Measurements from ENCODE around the gene NXPH4.
A peak's percentile ranks its signal among the peaks of the same experiment; 100 is the strongest.

Gene NXPH4

GRCh38 chr12:57234571-57235016 is 18.0 kb downstream of the NXPH4 start:
- no peak for DNase-seq

- no peak for DNase-seq
These were observed 18.6 kb downstream of the NXPH4 start for GRCh38 chr12:57235017-57235727.

- DNase-seq: no peak
These were observed 19.1 kb downstream of the NXPH4 start for GRCh38 chr12:57235728-57236131.

GRCh38 chr12:57236201-57236924 is 19.8 kb downstream of the NXPH4 start:
- no peak for DNase-seq

DNA sequence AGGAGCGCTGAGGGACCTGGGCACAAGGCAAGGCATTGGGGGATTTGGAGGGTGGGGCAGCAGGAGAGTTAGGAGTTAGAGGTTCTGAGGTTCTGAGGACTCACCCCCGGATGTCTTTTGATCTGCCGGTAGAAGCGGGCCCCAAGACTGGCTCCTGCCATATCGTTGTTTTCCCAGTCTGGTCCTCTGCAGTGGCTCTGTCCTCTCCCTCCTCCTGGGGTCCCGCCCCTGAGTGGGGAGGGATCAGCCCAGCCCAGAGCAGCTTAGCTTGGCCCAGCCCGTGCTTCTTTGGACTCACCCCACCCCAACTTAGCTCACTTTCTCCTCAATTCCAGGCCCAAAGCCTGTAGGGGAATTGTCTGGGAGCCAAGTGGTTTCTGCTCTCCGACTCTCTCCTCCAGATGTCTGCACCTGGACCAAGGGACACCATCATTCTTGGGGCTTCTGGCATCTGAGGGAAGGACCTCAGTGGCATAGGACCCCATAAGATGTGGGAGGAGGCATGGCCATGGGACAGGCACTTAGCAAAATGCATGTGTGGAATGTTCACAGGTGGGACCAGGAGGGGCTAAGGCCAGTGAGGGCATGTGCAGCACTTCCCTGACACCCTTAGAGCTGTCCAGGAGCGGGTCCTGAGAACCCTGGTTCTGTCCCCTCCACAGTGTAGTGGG is 20.5 kb downstream of the NXPH4 start:
- DNase-seq: no peak

- peak; percentile 34 for DNase-seq
These were observed 21.0 kb downstream of the NXPH4 start for GRCh38 chr12:57237596-57237931.

- DNase-seq: peak; percentile 57
These were observed 21.6 kb downstream of the NXPH4 start for GRCh38 chr12:57237932-57238853.

DNA sequence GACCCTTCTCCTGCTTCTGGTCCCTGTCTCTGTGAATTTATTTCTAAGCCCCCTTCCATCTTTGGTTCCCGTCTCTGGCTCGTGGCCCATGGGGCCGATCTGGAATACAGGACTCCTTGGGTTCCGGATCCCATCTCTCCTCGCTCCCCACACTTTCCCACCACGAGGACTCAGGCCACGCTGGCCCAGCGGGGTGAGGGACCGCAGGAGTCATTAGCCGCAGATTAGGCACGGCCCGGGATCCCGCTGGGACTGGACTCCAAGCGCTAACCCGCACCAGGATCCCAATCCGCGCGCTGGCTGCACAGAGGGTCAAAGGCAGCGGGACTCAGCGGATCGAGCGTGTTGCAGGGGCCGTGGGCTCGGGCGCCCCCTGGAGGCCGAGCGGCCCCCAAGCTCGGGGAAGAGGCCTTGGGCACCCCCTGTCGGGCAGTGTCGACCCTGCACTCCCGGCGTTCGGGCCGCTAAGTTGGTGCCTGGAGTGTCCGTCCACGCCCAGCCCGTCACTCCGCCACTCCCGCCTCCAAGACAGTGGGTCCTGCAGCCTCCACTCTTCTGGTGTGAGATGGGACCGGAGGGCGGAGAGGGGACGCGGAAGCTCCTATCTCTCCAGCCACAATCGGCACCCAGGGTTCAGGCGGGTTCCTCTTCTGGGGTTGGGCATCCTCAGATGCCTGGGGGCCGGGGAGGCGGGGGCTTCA is 22.4 kb downstream of the NXPH4 start:
- DNase-seq: peak; percentile 84

- peak; percentile 69 for DNase-seq
These were observed 23.0 kb downstream of the NXPH4 start for GRCh38 chr12:57239587-57240065.

- peak; percentile 82 for DNase-seq
These were observed 23.7 kb downstream of the NXPH4 start for GRCh38 chr12:57240066-57240921.

DNA sequence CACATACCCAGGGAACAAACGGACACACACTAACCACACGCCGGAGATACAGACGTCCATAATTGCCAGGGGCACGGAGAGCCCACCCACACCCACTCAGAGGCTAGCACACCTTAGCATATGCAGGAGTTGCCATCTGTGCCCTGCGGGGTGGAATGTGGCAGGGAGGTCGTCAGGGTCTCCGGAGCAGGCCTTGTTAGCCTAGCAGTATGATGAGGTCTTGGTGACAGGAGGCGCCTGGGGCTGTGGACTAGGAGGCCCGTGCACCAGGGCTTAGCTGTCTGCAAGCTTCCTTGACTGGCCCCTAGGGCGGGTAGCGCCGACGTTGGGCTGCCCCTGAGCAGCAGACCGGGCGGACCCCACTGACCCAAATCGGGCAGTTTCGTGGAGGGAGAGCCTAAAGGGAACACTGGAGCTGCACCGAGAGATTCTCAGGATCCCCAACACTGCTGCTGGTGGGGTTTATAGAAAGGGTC is 24.4 kb downstream of the NXPH4 start:
- DNase-seq: peak; percentile 52

DNA sequence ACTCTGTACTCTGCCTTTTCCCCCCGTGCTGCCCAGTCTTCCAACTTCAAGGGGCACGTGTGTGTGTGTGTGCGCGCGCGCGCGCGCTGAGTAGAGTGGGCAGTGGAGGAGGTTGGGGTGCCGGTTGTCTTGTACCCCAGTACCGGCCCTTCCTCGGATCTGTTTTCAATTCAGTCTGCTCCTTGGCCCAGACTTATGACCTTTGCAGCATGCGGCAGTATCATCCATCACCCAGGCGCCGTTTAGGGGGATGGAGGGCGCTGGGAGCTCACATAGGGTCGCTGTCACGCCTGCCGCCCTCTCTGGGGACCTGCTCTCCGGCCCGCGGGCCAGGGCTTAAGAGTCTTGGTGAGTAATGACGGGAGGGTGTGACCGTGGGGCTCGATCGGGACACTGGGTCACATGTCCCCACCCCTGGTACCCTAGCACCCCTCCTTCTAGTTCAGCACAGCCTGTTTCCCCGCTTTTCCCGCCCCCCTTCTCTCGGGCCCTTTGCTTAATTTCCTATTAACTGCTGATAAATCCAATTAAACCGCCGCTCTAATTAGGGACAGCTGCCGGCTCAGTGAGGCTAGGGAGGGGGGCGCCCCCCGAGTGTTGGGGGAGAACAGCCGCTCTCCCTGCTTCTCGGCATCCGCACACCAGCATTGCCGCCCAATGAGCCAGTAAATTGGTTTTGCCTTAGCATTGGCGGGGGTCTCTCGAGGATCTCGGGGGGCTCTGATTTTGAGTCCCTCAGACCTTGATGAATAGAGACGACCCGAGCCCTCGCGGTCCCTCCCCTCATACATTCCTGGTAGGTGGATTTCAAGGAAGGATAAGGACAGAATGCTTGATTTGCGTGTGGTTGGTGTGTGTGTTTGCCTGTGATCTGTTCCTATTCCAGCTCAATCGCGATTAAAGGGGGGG is 25.1 kb downstream of the NXPH4 start:
- peak; percentile 28 for DNase-seq

GRCh38 chr12:57242329-57242690 is 25.7 kb downstream of the NXPH4 start:
- no peak for DNase-seq

GRCh38 chr12:57242691-57243454 is 26.3 kb downstream of the NXPH4 start:
- peak; percentile 90 for DNase-seq

- DNase-seq: peak; percentile 75
These were observed 27.1 kb downstream of the NXPH4 start for GRCh38 chr12:57243521-57244311.

- DNase-seq: no peak
These were observed 27.7 kb downstream of the NXPH4 start for GRCh38 chr12:57244312-57244696.

- DNase-seq: no peak
These were observed 30.4 kb downstream of the NXPH4 start for GRCh38 chr12:57247041-57247440.

Measured in NCI-H146 (cell line).